Fibroblast of the aortic adventitia (primary cell): ENCODE measurements around the gene KRTAP5-1. TPM values are rescaled to one million over a fixed set of nuclear protein-coding genes. Genes with fewer than 3 reads are reported as not detected.
"Not testable (repeated sequence)": the region's sequence is repeated elsewhere in the genome, so short reads cannot be mapped to it uniquely, and the experiment has no call there.

Source experiments
- DNase-seq: peaks from one replicate; pipeline ENCODE4 v3.0.0-alpha.2; 2010; ENCODE audit warnings: low read depth
- H3K4me3 ChIP-seq: 2 replicates; pipeline ENCODE4 v1.5.1; 2011; ENCODE audit warnings: low read depth, mild to moderate bottlenecking, control low read depth, low read length, moderate library complexity
- total RNA-seq: library from RNA; depleted of rRNA; stranded (reverse); fragments of >200 nt; gene quantifications from 2 replicates; pipeline ENCODE4 v1.2.3, GENCODE V29; 2012; ENCODE audit warnings: low replicate concordance
- TF ChIP-seq, protein P1 (sequence below): IDR thresholded peaks from 2 replicates; pipeline ENCODE4 v1.5.1; 2011; ENCODE audit warnings: mild to moderate bottlenecking, low read length, control low read depth, inconsistent platforms; ENCODE audit not compliant: insufficient read depth

The KRTAP5-1 gene
- total RNA-seq, 1 donor: not detected

- no peak for DNase-seq
- H3K4me3 ChIP-seq: no peak overlapping the region
- TF ChIP-seq, protein P1, sequence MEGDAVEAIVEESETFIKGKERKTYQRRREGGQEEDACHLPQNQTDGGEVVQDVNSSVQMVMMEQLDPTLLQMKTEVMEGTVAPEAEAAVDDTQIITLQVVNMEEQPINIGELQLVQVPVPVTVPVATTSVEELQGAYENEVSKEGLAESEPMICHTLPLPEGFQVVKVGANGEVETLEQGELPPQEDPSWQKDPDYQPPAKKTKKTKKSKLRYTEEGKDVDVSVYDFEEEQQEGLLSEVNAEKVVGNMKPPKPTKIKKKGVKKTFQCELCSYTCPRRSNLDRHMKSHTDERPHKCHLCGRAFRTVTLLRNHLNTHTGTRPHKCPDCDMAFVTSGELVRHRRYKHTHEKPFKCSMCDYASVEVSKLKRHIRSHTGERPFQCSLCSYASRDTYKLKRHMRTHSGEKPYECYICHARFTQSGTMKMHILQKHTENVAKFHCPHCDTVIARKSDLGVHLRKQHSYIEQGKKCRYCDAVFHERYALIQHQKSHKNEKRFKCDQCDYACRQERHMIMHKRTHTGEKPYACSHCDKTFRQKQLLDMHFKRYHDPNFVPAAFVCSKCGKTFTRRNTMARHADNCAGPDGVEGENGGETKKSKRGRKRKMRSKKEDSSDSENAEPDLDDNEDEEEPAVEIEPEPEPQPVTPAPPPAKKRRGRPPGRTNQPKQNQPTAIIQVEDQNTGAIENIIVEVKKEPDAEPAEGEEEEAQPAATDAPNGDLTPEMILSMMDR: no peak
Measured at GRCh38 chr11:1600626-1601025, 15.5 kb upstream of the KRTAP5-1 start.

GRCh38 chr11:1598816-1599215 is 13.7 kb upstream of the KRTAP5-1 start:
- no peak overlapping the region for H3K4me3 ChIP-seq
- DNase-seq: no peak
- TF ChIP-seq, protein P1: no peak

- not testable (repeated sequence) for H3K4me3 ChIP-seq
Measured at GRCh38 chr11:1598406-1598805, 13.3 kb upstream of the KRTAP5-1 start.

GRCh38 chr11:1597994-1598380 is 12.9 kb upstream of the KRTAP5-1 start, which contains the start of gene KRTAP5-2:
Gene KRTAP5-2, minus strand, starts transcription at chr11:1598294. Its CDS starts 44 bp downstream, at chr11:1598250.
- no peak within 1 kb of the TSS for H3K4me3 ChIP-seq
- TF ChIP-seq, protein P1: no peak
- DNase-seq: no peak

More at GRCh38 chr11:1598406-1598805, 13.3 kb upstream of the KRTAP5-1 start:
- not testable (repeated sequence) for DNase-seq

- no peak overlapping the region for H3K4me3 ChIP-seq
- TF ChIP-seq, protein P1: no peak
- DNase-seq: no peak
Measured at GRCh38 chr11:1597331-1597993, 12.4 kb upstream of the KRTAP5-1 start.

DNA sequence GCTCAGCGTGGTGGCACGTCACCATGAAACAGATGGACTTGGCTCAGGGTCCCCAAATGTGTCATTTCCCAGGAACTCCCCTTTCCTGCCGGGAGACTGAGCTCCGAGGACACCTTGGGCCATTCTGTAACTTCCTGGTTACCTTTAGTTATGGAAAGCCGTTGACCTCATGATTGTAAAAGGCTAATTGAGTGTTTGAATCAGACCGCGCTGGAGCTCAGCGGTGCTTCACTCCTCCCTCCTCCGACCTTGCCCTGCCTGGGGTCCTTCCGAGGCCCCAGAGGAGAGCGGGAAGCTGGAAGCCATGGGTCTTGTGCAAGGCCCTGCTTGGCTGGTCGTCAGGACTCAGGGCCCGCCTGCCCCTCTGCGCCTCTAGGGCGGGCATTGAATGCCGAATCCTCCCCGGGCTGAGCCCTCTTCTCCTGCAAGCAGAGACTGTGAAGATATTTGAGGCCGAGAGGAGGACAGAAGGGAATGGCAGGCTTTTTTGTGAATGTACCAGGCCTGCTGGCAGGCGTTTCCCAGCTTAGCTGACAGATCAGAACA is 11.6 kb upstream of the KRTAP5-1 start:
- not testable (repeated sequence) for H3K4me3 ChIP-seq

DNA sequence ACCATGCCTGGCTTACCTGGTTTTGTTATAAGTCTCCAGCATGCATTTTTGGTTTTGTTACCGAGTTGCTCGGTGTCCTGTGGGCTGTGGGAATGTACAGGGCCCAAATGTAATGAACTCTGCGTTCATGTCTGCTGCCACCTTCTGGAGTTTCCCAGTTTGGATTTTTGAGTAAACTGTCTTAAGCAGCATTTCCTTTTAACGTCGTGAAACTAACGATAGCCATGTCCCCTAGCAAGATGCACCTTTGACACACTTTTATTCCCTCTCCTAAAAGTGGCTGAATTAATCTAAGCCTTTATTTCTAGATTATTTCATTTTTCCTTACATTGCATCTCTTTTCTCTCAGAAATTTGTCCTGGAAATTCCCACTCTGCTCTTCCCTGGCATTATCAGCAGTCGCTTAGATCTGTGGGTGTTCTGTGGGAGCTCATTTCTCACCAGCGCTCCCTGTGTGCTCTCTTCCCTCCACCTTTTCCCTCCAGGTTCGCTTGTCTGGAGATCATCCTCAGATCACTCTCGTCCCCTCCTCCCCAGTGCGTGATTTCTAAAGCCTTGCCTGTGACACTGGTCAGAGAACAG is 11.0 kb upstream of the KRTAP5-1 start:
- not testable (repeated sequence) for H3K4me3 ChIP-seq
- peak; percentile 14 for DNase-seq

More for the DNA sequence above, 11.6 kb upstream of the KRTAP5-1 start:
- not testable (repeated sequence) for DNase-seq

- no peak for DNase-seq
- TF ChIP-seq, protein P1: no peak
- H3K4me3 ChIP-seq: no peak overlapping the region
Measured at GRCh38 chr11:1592628-1593027, 7.5 kb upstream of the KRTAP5-1 start.
